Ishikawa (cell line): ENCODE results near the gene GRAMD2A.

Experiments used
- CEBPB ChIP-seq: IDR thresholded peaks from 2 replicates; pipeline ENCODE4 v1.6.1; 2012
- CREB1 ChIP-seq: IDR thresholded peaks from 2 replicates; pipeline ENCODE4 v1.6.1; 2012; ENCODE audit warnings: low read depth
- EGR1 ChIP-seq: IDR thresholded peaks from 2 replicates; pipeline ENCODE4 v1.6.1; 2012
- EP300 ChIP-seq: IDR thresholded peaks from 2 replicates; pipeline ENCODE4 v1.6.1; 2012; ENCODE audit warnings: borderline replicate concordance
- FOXM1 ChIP-seq: IDR thresholded peaks from 2 replicates; pipeline ENCODE4 v1.6.1; 2012; ENCODE audit warnings: low read depth, borderline replicate concordance
- MAX ChIP-seq: IDR thresholded peaks from 2 replicates; pipeline ENCODE4 v1.6.1; 2012
- NFIC ChIP-seq: IDR thresholded peaks from 2 replicates; pipeline ENCODE4 v1.6.1; 2012
- RAD21 ChIP-seq: IDR thresholded peaks from 2 replicates; pipeline ENCODE4 v1.6.1; 2012; ENCODE audit warnings: low read depth
- TAF1 ChIP-seq: IDR thresholded peaks from 2 replicates; pipeline ENCODE4 v1.6.1; 2012; ENCODE audit warnings: low read depth, mild to moderate bottlenecking
- TCF12 ChIP-seq: IDR thresholded peaks from 2 replicates; pipeline ENCODE4 v1.6.1; 2012; ENCODE audit warnings: low read depth
- TEAD4 ChIP-seq: IDR thresholded peaks from 2 replicates; pipeline ENCODE4 v1.6.1; 2012
- YY1 ChIP-seq: IDR thresholded peaks from 2 replicates; pipeline ENCODE4 v1.6.1; 2012; ENCODE audit warnings: low read depth
- ZBTB7A ChIP-seq: IDR thresholded peaks from 2 replicates; pipeline ENCODE4 v1.6.1; 2012; ENCODE audit warnings: low read depth
- TF ChIP-seq, protein P1 (sequence below): IDR thresholded peaks from 2 replicates; pipeline ENCODE4 v1.6.1; 2012
- TF ChIP-seq, protein P2 (sequence below): IDR thresholded peaks from 2 replicates; pipeline ENCODE4 v1.6.1; 2012; ENCODE audit warnings: low read depth, mild to moderate bottlenecking

GRAMD2A gene

DNA sequence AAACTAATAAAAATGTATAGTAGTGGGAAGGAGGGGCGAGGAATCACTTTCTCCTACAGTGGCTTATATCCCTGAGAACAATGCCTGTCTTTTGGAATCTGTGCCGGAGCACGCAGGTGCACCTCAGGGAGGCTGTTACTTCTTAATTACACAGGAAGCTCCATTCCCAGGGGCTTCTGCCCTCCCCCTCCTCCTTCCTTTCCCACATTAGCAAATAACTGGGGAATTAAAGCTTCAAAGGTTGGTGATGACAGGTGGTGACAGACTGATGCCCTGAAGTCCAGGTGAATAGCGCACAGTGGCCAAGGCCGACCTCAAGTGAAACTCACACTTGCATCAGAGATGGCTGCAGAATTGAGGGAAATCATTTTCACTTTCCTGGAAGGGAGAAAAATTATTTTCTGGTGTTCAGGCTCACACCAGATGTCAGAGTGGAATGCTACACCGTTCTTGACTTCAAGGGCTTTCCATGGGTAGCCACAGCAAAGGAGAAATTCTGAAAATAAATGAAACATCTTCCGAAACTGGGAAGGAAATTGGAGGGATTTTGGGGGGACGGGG, 3.7 kb downstream of the GRAMD2A start:
- TF ChIP-seq YY1 (no peak), MAX (no peak), TAF1 (no peak), NFIC (no peak), EGR1 (no peak), EP300 (no peak), TEAD4 (no peak), FOXM1 (no peak), CEBPB (no peak), TCF12 (no peak), CREB1 (no peak), ZBTB7A (no peak)
- TF ChIP-seq, protein P1, sequence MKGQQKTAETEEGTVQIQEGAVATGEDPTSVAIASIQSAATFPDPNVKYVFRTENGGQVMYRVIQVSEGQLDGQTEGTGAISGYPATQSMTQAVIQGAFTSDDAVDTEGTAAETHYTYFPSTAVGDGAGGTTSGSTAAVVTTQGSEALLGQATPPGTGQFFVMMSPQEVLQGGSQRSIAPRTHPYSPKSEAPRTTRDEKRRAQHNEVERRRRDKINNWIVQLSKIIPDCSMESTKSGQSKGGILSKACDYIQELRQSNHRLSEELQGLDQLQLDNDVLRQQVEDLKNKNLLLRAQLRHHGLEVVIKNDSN: no peak

GRCh38 chr15:72192416-72192815, 5.2 kb downstream of the GRAMD2A start:
- TF ChIP-seq MAX: no peak
- 0 out of 2 replicates have a peak, but pooled peaks have one; percentile 31 for TF ChIP-seq TEAD4
- TF ChIP-seq, protein P2, sequence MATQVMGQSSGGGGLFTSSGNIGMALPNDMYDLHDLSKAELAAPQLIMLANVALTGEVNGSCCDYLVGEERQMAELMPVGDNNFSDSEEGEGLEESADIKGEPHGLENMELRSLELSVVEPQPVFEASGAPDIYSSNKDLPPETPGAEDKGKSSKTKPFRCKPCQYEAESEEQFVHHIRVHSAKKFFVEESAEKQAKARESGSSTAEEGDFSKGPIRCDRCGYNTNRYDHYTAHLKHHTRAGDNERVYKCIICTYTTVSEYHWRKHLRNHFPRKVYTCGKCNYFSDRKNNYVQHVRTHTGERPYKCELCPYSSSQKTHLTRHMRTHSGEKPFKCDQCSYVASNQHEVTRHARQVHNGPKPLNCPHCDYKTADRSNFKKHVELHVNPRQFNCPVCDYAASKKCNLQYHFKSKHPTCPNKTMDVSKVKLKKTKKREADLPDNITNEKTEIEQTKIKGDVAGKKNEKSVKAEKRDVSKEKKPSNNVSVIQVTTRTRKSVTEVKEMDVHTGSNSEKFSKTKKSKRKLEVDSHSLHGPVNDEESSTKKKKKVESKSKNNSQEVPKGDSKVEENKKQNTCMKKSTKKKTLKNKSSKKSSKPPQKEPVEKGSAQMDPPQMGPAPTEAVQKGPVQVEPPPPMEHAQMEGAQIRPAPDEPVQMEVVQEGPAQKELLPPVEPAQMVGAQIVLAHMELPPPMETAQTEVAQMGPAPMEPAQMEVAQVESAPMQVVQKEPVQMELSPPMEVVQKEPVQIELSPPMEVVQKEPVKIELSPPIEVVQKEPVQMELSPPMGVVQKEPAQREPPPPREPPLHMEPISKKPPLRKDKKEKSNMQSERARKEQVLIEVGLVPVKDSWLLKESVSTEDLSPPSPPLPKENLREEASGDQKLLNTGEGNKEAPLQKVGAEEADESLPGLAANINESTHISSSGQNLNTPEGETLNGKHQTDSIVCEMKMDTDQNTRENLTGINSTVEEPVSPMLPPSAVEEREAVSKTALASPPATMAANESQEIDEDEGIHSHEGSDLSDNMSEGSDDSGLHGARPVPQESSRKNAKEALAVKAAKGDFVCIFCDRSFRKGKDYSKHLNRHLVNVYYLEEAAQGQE: no peak
- TF ChIP-seq NFIC: peak; percentile 44
- TF ChIP-seq RAD21: no peak

DNA sequence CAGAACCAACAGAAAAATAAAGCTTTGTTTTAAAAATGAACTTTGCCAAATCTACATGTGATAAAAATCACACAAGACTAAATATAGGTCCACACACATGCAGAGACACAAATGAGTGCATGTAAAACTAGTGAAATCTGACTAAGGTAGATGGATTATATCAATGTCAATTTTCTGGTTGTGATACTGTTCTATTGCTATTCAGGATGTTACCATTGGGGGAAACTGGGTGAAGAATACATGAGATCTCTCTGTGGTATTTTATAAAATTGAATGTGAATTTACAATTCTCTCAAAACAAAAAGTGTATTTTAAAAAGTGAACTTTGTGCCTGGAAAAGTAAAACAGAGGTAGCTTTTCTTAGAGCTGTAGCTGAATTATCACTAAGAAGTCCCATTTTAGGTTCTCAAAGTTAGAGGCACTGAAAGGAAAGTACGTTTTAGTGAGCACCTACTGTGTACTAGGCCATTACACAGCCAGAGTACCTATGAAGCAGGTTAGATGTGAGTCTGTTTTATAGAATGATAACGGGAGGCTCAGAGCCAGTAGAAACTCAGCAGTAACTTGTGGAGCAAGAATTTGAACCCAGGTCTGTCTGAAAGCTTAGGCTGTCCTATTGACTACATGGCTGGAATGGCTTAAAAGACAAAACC, 8.2 kb downstream of the GRAMD2A start:
- TF ChIP-seq TEAD4: no peak
- TF ChIP-seq MAX: no peak
- no peak for TF ChIP-seq YY1

DNA sequence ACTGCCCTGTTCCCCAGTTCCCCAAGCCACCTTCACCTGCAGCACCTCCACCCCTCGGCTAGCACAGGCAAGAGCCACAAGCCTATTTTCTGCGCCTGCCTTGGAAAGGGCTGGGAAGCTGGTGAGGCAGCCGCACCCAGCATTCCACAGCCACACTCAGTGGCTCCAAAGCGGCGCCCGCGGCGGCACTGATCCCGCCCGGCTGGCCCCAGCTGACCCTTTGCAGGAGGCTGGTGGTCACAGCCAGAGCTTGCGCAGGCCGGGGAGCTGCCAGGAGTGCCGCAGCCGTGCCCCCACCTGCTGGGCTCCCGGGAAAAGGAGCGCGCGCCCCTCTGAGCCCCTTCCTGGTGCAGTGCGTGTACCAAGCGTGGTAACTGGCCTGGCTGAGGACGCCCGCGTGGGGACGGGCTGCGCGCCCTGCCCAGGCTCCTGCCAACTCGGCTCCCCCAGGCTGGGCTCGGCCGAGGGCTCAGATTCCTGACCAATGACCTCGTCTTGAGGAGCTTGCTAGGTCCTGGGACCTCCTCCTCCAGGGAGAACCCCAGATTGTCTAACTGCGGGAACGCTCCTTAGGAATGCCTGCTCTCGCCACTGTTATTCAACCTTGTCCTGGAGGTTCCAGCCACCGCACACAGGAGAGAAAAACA, 13.3 kb downstream of the GRAMD2A start:
- TF ChIP-seq, protein P2: no peak
- TF ChIP-seq TEAD4: peak; percentile 50
- TF ChIP-seq TAF1: no peak
- no peak for TF ChIP-seq EGR1
- TF ChIP-seq ZBTB7A: peak; percentile 90
- TF ChIP-seq NFIC: peak; percentile 60
- TF ChIP-seq TCF12: peak; percentile 67
- TF ChIP-seq EP300: no peak
- TF ChIP-seq YY1: 0 out of 2 replicates have a peak, but pooled peaks have one; percentile 11
- TF ChIP-seq, protein P1: no peak
- TF ChIP-seq CREB1: no peak
- TF ChIP-seq MAX: peak; percentile 80
- TF ChIP-seq CEBPB: no peak
- no peak for TF ChIP-seq FOXM1
- TF ChIP-seq RAD21: no peak; the same call in 1 of the 2 replicates

DNA sequence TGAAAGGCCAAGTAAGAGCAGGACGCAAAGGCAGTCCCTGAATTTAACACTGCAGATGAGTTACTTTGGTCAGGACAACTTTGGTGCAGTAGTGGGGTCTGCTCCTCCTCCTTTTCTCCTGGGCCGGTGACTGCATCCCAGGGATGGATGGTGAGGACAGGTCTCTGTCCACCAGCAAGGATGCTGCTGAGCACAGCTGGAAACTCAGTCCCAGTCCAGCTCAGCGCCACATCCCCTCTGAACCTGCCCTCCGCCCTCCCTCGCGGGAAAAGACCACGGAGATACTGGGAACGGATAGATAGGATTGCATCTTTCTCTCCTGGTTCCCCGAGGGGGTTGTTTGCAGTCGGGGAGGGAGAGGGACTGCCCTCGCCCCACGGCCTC, 13.8 kb downstream of the GRAMD2A start:
- TF ChIP-seq EGR1 (no peak), CEBPB (no peak), FOXM1 (no peak), TAF1 (no peak), EP300 (no peak), RAD21 (no peak), ZBTB7A (no peak), TEAD4 (no peak), NFIC (no peak), CREB1 (no peak), YY1 (no peak), TCF12 (no peak), MAX (no peak)
- TF ChIP-seq, protein P1: no peak
- TF ChIP-seq, protein P2: no peak
